SK-N-SH treated with all-trans-retinoic acid at 6 μM for 48 hours (cell line): Measurements from ENCODE around the gene GPR176.

Experiments
- BACH2 ChIP-seq: fragments of 250-450 bp; sonication (Bioruptor Pico); IDR thresholded peaks from 2 replicates; pipeline ENCODE4 v1.9.0; 2021; ENCODE audit warnings: mild to moderate bottlenecking, borderline replicate concordance
- CREB5 ChIP-seq: fragments of 250-450 bp; sonication (Bioruptor Pico); IDR thresholded peaks from 2 replicates; pipeline ENCODE4 v1.5.1; 2020; ENCODE audit warnings: low read depth, mild to moderate bottlenecking, moderate library complexity
- CSDC2 ChIP-seq: fragments of 250-450 bp; sonication (Bioruptor Pico); IDR thresholded peaks from 2 replicates; pipeline ENCODE4 v1.5.0; 2020; ENCODE audit warnings: mild to moderate bottlenecking, moderate library complexity
- ESRRG ChIP-seq: fragments of 250-450 bp; sonication (Bioruptor Pico); IDR thresholded peaks from 2 replicates; pipeline ENCODE4 v1.6.1; 2021; ENCODE audit warnings: mild to moderate bottlenecking
- GLIS3 ChIP-seq: fragments of 250-450 bp; sonication (Bioruptor Pico); IDR thresholded peaks from 2 replicates; pipeline ENCODE4 v1.5.0; 2020; ENCODE audit warnings: mild to moderate bottlenecking, moderate library complexity
- PATZ1 ChIP-seq: fragments of 250-450 bp; sonication (Bioruptor Pico); IDR thresholded peaks from 2 replicates; pipeline ENCODE4 v1.8.0; 2020; ENCODE audit warnings: mild to moderate bottlenecking, moderate library complexity, borderline replicate concordance
- PPARA ChIP-seq: fragments of 250-450 bp; sonication (Bioruptor Pico); IDR thresholded peaks from 2 replicates; pipeline ENCODE4 v1.5.0; 2020; ENCODE audit warnings: mild to moderate bottlenecking, borderline replicate concordance
- RARB ChIP-seq: fragments of 250-450 bp; sonication (Bioruptor Pico); IDR thresholded peaks from 2 replicates; pipeline ENCODE4 v1.8.0; 2021; ENCODE audit warnings: mild to moderate bottlenecking, moderate library complexity
- SNAI2 ChIP-seq: fragments of 250-450 bp; sonication (Bioruptor Pico); IDR thresholded peaks from 2 replicates; pipeline ENCODE4 v1.5.0; 2020; ENCODE audit warnings: mild to moderate bottlenecking, moderate library complexity
- TCF4 ChIP-seq: fragments of 250-450 bp; sonication (Bioruptor Pico); IDR thresholded peaks from 2 replicates; pipeline ENCODE4 v1.8.0; 2021; ENCODE audit warnings: mild to moderate bottlenecking, moderate library complexity, borderline replicate concordance
- TOX ChIP-seq: fragments of 250-450 bp; sonication (Bioruptor Pico); IDR thresholded peaks from 2 replicates; pipeline ENCODE4 v1.8.0; 2021; ENCODE audit warnings: mild to moderate bottlenecking, moderate library complexity, borderline replicate concordance
- ZFP30 ChIP-seq: fragments of 450-650 bp; formaldehyde crosslinking; IDR thresholded peaks from 2 replicates; pipeline ENCODE4 v1.5.0; 2022; ENCODE audit warnings: mild to moderate bottlenecking, moderate library complexity
- ZNF70 ChIP-seq: fragments of 450-650 bp; formaldehyde crosslinking; IDR thresholded peaks from 2 replicates; pipeline ENCODE4 v1.5.0; 2020; ENCODE audit warnings: mild to moderate bottlenecking, moderate library complexity

GRCh38 chr15:39896101-39896500 lies 24.0 kb downstream of the GPR176 start:
- TF ChIP-seq PATZ1 (CRISPR knock-in tag) (no peak), SNAI2 (CRISPR knock-in tag) (no peak), ESRRG (CRISPR knock-in tag) (no peak), TOX (CRISPR knock-in tag) (no peak), ZNF70 (CRISPR knock-in tag) (no peak), GLIS3 (CRISPR knock-in tag) (no peak), PPARA (CRISPR knock-in tag) (no peak), CSDC2 (CRISPR knock-in tag) (no peak), TCF4 (CRISPR knock-in tag) (no peak), CREB5 (CRISPR knock-in tag) (no peak), BACH2 (no peak), RARB (no peak), ZFP30 (CRISPR knock-in tag) (no peak)
